Measurements from ENCODE around the gene LMO7.

Gene LMO7

GRCh38 chr13:75635828-75636435 is at the start of gene LMO7:
LMO7 (plus strand) TSS chr13:75636330; CDS start chr13:75636658, 328 bp downstream.
- DNase-seq = peak; percentile 35

GRCh38 chr13:75587679-75588078 is 48.5 kb upstream of the LMO7 start:
- DNase-seq = no peak

- DNase-seq = no peak
Measured at GRCh38 chr13:75596657-75597182, 39.4 kb upstream of the LMO7 start.

- no peak for DNase-seq
Measured at GRCh38 chr13:75600371-75600770, 35.8 kb upstream of the LMO7 start.

- DNase-seq = no peak
Measured at GRCh38 chr13:75603038-75603437, 33.1 kb upstream of the LMO7 start.

GRCh38 chr13:75607447-75607846 is 28.7 kb upstream of the LMO7 start:
- DNase-seq = no peak

- DNase-seq = no peak
Measured at GRCh38 chr13:75610466-75610865, 25.7 kb upstream of the LMO7 start.

- DNase-seq = no peak
Measured at GRCh38 chr13:75612354-75612753, 23.8 kb upstream of the LMO7 start.

GRCh38 chr13:75617230-75617629 is 18.9 kb upstream of the LMO7 start:
- DNase-seq = no peak

GRCh38 chr13:75618308-75618707 is 17.8 kb upstream of the LMO7 start:
- no peak for DNase-seq

GRCh38 chr13:75620020-75620419 is 16.1 kb upstream of the LMO7 start:
- DNase-seq = no peak

GRCh38 chr13:75621147-75621546 is 15.0 kb upstream of the LMO7 start:
- no peak for DNase-seq

GRCh38 chr13:75628801-75629200 is 7.3 kb upstream of the LMO7 start:
- no peak for DNase-seq

GRCh38 chr13:75633285-75633684 is 2.8 kb upstream of the LMO7 start:
- DNase-seq = no peak

GRCh38 chr13:75635101-75635827 is 866 bp upstream of the LMO7 start:
- no peak for DNase-seq

- peak; percentile 48 for DNase-seq
Measured at GRCh38 chr13:75636436-75637180, 478 bp downstream of the LMO7 start.

GRCh38 chr13:75637181-75637750 is 1.1 kb downstream of the LMO7 start:
- DNase-seq = no peak

- DNase-seq = no peak
Measured at GRCh38 chr13:75639454-75639853, 3.3 kb downstream of the LMO7 start.

- no peak for DNase-seq
Measured at GRCh38 chr13:75641026-75641425, 4.9 kb downstream of the LMO7 start.

- no peak for DNase-seq
Measured at GRCh38 chr13:75643182-75643581, 7.1 kb downstream of the LMO7 start.

GRCh38 chr13:75643693-75644092 is 7.6 kb downstream of the LMO7 start:
- no peak for DNase-seq

GRCh38 chr13:75645141-75645540 is 9.0 kb downstream of the LMO7 start:
- DNase-seq = no peak

GRCh38 chr13:75647126-75647784 is 11.1 kb downstream of the LMO7 start:
- no peak for DNase-seq
